GM12891 (cell line): ENCODE measurements around the gene INSYN2B.

Source experiments
- PAX5 ChIP-seq: IDR thresholded peaks from 2 replicates; pipeline ENCODE4 v1.6.1; 2011; ENCODE audit warnings: low read length, moderate library complexity, mild to moderate bottlenecking; ENCODE audit not compliant: insufficient read depth, severe bottlenecking
- POLR2A ChIP-seq: IDR thresholded peaks from 2 replicates; pipeline ENCODE4 v1.6.1; 2011; ENCODE audit warnings: low read depth, low read length, control low read depth
- POLR2AphosphoS5 ChIP-seq: IDR thresholded peaks from 2 replicates; pipeline ENCODE4 v1.6.1; 2011; ENCODE audit warnings: low read depth, low read length, control low read depth
- POU2F2 ChIP-seq: IDR thresholded peaks from 2 replicates; pipeline ENCODE4 v1.6.1; 2011; ENCODE audit warnings: low read depth, mild to moderate bottlenecking, control low read depth, low read length, moderate library complexity
- SPI1 ChIP-seq: IDR thresholded peaks from 2 replicates; pipeline ENCODE4 v1.6.1; 2011; ENCODE audit warnings: low read depth, low read length, control low read depth

DNA sequence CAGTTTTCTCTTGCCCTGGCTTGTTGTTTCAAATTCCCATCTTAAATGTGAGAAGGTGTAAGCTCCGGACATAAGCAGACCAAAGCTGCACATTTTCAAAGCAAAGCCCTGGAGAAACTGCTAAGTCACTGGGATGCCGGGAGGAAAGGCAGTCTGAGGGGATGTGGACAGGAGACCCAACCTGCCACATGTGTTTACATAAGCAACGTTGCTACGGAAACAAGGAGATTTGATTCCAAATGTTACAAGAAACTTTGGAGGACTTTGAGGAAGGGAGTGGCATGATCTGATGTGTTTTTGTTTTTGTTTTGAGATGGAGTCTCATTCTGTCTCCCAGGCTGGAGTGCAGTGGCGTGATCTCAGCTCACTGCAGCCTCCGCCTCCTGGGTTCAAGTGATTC is 25.7 kb upstream of the INSYN2B start:
- TF ChIP-seq SPI1 (no peak), POLR2A (no peak), POLR2AphosphoS5 (no peak), PAX5 (no peak), POU2F2 (no peak)
